Measurements from ENCODE around the gene CNDP2.

CNDP2 gene

DNA sequence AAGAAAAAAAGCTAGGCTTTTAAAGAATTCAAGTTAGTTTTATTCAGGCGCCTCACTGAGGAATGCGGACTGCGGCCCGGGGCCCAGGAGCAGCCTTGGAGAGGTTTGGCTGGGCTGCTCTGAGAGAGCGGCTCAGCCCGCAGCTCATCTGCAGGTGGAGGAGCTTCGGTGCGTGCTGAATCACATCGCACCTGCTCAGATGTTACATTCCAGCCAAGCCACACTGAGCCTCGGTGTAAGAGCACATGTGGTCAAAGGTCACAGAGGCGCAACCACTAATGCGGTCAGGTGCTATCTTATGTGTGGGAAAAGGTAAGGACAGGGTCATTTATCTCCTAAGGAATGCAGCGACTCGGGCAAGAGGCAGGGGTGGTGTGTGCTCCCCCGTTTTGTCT lies 21.1 kb downstream of the CNDP2 start:
- no peak overlapping the region for H3K4me3 ChIP-seq (ENCODE audit: low read length)
- TF ChIP-seq, protein P1, sequence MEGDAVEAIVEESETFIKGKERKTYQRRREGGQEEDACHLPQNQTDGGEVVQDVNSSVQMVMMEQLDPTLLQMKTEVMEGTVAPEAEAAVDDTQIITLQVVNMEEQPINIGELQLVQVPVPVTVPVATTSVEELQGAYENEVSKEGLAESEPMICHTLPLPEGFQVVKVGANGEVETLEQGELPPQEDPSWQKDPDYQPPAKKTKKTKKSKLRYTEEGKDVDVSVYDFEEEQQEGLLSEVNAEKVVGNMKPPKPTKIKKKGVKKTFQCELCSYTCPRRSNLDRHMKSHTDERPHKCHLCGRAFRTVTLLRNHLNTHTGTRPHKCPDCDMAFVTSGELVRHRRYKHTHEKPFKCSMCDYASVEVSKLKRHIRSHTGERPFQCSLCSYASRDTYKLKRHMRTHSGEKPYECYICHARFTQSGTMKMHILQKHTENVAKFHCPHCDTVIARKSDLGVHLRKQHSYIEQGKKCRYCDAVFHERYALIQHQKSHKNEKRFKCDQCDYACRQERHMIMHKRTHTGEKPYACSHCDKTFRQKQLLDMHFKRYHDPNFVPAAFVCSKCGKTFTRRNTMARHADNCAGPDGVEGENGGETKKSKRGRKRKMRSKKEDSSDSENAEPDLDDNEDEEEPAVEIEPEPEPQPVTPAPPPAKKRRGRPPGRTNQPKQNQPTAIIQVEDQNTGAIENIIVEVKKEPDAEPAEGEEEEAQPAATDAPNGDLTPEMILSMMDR (conservative IDR thresholded peaks at IDR 0.05; ENCODE audit: low read length) = no peak
- DNase-seq (ENCODE audit: low read depth) = no peak

DNA sequence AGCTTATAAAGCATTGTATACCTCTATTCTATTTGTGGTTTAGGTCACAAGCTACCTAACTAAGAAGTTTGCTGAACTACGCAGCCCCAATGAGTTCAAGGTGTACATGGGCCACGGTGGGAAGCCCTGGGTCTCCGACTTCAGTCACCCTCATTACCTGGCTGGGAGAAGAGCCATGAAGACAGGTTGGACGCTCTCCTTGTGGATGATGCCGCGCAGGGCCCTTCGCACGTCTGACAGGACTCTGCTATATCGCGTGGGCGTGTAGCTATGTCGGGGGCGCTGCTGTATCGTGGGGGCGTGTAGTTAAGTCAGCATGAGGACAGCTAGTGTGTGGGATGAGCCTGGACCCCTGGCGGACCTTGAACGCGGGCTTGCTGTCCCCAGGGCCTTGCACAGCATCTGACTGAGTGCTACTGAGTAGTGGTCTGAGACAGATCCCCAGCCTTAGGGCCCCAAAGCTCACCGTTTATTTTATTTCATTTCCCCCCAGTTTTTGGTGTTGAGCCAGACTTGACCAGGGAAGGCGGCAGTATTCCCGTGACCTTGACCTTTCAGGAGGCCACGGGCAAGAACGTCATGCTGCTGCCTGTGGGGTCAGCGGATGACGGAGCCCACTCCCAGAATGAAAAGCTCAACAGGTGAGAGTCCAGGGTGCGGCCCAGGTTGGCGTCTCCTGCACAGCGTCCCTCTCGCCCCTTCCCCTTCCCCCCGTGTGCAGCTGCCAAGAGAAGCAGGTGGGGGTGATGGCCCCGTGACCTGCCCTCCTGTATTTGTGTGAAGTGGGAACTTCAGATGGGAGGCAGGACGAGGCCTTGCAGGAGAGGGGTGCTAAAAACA lies 22.5 kb downstream of the CNDP2 start:
- no peak overlapping the region for H3K4me3 ChIP-seq (ENCODE audit: low read length)
- TF ChIP-seq, protein P1 (conservative IDR thresholded peaks at IDR 0.05; ENCODE audit: low read length) = no peak
- no peak for DNase-seq (ENCODE audit: low read depth)

DNA sequence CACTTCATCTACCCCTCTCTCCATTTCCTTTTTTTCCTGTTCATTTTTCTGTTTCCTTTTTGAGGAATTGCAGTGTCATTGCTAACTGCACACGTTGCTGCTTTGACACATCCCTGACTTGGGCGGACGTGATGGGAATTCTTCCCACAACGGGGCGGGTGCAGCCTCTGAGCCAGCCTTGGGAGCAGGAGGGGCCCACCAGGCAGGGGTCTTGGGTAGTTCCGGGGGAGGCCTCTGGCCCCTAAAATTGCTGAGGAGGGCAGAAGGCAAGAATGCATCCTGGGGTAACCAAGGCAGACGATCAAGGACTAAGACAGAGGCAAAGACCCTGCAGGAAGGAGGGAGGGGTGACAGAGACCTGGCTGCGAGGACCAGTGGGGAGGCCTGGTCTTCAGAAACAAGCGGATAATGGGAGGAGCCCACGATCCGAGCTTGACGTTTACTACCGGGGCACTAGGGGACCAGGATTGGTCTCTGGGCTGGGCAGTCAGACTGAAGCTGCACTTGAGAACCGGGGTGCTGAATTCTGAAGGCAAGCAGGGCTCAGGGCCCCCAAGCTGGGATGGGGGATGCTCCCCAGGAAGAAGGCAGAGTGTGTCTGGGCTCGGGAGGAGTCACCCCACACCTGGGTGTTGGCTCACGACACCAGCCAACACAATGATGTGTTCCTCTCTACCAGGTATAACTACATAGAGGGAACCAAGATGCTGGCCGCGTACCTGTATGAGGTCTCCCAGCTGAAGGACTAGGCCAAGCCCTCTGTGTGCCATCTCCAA lies 23.3 kb downstream of the CNDP2 start:
- TF ChIP-seq, protein P1 (conservative IDR thresholded peaks at IDR 0.05; ENCODE audit: low read length) = no peak
- no peak for DNase-seq (ENCODE audit: low read depth)
- no peak overlapping the region for H3K4me3 ChIP-seq (ENCODE audit: low read length)

DNA sequence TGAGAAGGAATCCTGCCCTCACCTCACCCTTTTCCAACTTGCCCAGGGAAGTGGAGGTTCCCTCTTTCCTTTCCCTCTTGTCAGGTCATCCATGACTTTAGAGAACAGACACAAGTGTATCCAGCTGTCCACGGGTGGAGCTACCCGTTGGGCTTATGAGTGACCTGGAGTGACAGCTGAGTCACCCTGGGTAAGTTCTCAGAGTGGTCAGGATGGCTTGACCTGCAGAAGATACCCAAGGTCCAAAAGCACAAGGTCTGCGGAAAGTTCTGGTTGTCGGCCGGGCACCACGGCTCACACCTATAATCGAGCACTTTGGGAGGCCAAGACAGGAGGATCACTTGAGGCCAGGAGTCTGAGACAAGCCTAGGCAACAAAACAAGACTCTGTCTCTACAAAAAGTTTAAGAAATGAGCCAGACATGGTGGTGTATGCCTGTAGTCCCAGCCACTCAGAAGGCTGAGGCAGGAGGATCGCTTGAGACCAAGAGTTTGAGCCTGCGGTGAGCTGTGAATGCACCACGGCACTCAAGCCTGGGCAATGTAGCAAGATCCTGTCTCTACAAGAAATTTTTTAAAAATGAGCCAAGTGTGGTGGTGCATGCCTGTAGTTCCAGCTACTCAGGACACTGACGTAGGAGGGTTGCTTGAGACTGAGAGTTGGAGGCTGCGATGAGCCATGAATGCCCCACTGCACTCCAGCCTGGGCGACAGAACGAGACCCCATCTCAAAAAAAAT lies 24.1 kb downstream of the CNDP2 start:
- DNase-seq (ENCODE audit: low read depth) = no peak
- no peak overlapping the region for H3K4me3 ChIP-seq (ENCODE audit: low read length)
- TF ChIP-seq, protein P1 (conservative IDR thresholded peaks at IDR 0.05; ENCODE audit: low read length) = no peak

DNA sequence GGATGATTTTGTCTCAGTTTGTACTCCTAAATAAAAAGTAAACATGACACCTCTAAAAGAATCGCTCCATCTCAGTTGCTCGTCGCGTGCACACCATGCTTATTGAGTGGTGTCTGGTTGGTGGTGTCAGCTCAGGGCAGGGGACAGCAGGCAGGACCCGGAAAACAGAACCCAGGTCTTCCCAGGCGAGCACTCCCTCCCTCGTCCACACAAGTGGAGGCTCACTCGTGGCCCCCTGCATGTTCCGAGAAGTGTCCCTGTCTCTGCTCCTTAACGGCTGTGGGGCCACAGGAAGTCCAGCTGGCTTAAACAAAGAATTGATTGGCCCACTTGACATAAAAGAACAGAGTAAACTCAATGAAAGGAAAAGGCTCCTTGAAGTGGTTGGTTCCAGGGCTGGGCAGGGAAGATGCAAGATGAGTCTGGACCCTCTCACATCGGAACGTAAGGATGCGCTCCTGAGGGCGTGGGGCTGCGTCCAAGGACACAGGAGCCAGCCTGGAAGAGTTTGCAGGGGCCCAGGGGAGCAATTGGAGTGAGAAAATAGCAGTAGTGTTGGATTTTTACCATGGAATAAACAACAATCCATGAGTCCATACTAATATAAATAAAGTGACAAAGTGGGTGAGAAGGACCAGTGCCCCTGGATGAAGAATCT lies 25.0 kb downstream of the CNDP2 start:
- TF ChIP-seq, protein P1 (conservative IDR thresholded peaks at IDR 0.05; ENCODE audit: low read length) = no peak
- H3K4me3 ChIP-seq (ENCODE audit: low read length) = no peak overlapping the region
- no peak for DNase-seq (ENCODE audit: low read depth)

DNA sequence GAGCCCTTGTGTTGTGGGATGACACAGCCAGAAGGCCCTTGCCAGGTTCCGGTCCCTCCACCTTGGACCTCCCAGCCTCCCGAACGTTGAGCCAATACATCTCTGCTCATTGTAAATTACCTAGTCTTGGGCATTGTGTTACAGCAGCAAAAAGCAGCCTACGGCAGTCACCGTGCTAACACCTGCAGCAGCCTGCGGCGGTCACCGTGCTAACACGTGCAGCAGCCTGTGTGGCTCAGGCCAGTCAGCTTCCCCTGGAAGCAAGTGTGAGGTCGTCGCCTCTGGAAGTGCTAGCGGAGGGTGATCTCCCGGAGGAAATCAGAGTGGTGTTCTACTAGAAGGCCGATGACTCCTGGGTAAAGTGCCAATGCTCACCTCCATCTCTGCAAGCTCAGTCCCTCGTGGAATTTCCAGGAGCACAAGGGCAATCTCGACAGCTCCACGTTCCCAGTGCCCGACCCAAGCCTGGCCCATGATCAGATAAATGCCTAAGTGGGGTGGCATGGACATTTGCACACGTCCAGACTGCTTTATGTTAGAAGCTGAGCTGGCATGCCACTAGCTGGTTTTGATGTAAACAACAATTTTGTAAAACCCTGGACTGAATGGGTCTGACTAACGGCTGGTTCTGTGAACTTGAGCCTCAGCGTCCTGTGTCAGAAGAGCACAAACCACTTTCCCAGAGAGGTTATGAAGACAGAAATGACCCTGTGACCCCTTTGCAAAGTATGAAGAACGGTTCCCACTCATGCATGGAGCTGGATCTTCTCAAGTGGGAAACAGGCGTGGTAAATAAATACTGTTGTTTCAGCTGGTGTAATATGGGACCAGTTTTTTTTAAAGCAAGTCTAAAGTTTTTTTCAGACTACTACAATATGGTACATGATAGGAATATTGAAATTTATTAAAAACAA lies 26.7 kb downstream of the CNDP2 start:
- TF ChIP-seq, protein P1 (conservative IDR thresholded peaks at IDR 0.05; ENCODE audit: low read length) = no peak
- no peak overlapping the region for H3K4me3 ChIP-seq (ENCODE audit: low read length)
- DNase-seq (ENCODE audit: low read depth) = no peak

Measured in AG10803 (cell line).